Small intestine (tissue), 7 donors: ENCODE data around the gene FRMD4A. TPM values are rescaled to one million over a fixed set of nuclear protein-coding genes. Genes with fewer than 3 reads are reported as not detected.
"Not testable (repeated sequence)": the region's sequence is repeated elsewhere in the genome, so short reads cannot be mapped to it uniquely, and the experiment has no call there.

Experiments
- DNase-seq, 2 donors: peaks; one replicate each; pipeline versions ENCODE4 v3.0.0 to v3.0.0-alpha.2; 2013
- FAIRE-seq: peaks from 2 replicates; lab custom pipeline; 2012; peaks lifted over from hg19 to GRCh38; lab: Jason Lieb, UNC
- H3K27ac ChIP-seq, 3 donors: one replicate each; pipeline ENCODE4 v1.5.1; 2013; ENCODE audit warnings: low read length in 2 of 3, mild to moderate bottlenecking in 2 of 3, control low read depth in 1 of 3, inconsistent platforms in 1 of 3, low read depth in 1 of 3, moderate library complexity in 1 of 3
- H3K27me3 ChIP-seq, 3 donors: one replicate each; pipeline ENCODE4 v1.6.1; 2013; ENCODE audit warnings: low read length in 3 of 3, inconsistent platforms in 1 of 3; ENCODE audit not compliant: control insufficient read depth in 3 of 3, insufficient read depth in 3 of 3
- H3K36me3 ChIP-seq, 3 donors: one replicate each; pipeline ENCODE4 v1.6.1; 2013; ENCODE audit warnings: low read length in 3 of 3, inconsistent platforms in 1 of 3, low read depth in 1 of 3, mild to moderate bottlenecking in 1 of 3, moderate library complexity in 1 of 3; ENCODE audit not compliant: control insufficient read depth in 3 of 3, insufficient read depth in 2 of 3
- H3K4me1 ChIP-seq, 3 donors: one replicate each; pipeline ENCODE4 v1.6.1; 2013; ENCODE audit warnings: low read length in 2 of 3, inconsistent platforms in 1 of 3, low read depth in 1 of 3, mild to moderate bottlenecking in 1 of 3, moderate library complexity in 1 of 3; ENCODE audit not compliant: control insufficient read depth in 3 of 3, insufficient read depth in 2 of 3
- H3K4me3 ChIP-seq, 3 donors: one replicate each; pipeline ENCODE4 v1.5.1; 2013; ENCODE audit warnings: low read length in 3 of 3, control low read depth in 1 of 3, inconsistent platforms in 1 of 3, low read depth in 1 of 3, mild to moderate bottlenecking in 1 of 3, moderate library complexity in 1 of 3
- H3K9me3 ChIP-seq, 2 donors: one replicate each; pipeline ENCODE4 v1.6.1; 2013; ENCODE audit warnings: low read depth in 1 of 2, low read length in 1 of 2; ENCODE audit not compliant: control insufficient read depth in 2 of 2, insufficient read depth in 1 of 2
- WGBS, 3 donors: extraction: QIAGEN DNeasy Blood & Tissue Kit; methylation state at CpG; one replicate each; pipeline ENCODE4 v1.1.7; 2013; 5-methylcytosine and 5-hydroxymethylcytosine counted together
- polyA plus RNA-seq, 4 donors: library from polyadenylated mRNA; stranded (reverse) in 3 of 4; unstranded in 1 of 4; fragments of 200-250 nt in 3 of 4; fragments of 120-200 nt in 1 of 4; gene quantifications; one replicate each; pipeline versions ENCODE4 v1.2.1 to v1.2.3, GENCODE V29; 2013
- donor health status: healthy with polysubstance abuse.
- donor health status: control.
- donor health status: control.
- donor health status: Bipolar disorder and iron deficiency.
- donor health status: healthy.

Gene FRMD4A
- polyA plus RNA-seq, 4 donors = 0.45 to 16.9 (median 6.2) TPM

GRCh38 chr10:13770760-13771493, 559.8 kb downstream of the FRMD4A start:
- Histone ChIP-seq H3K27me3 (no peaks in the 10 kb centered on the region), H3K36me3 (peaks cover 0 to 3% (median 0%) of the 10 kb centered on the region in 3 donors), H3K9me3 (peaks cover 0 to 3% of the 10 kb centered on the region in 2 donors), H3K4me1 (peaks cover 0 to 6% (median 0%) of the 10 kb centered on the region in 3 donors), H3K4me3 (no peak overlapping the region), H3K27ac (no peak overlapping the region)
- no peak for FAIRE-seq
- 92 to 95% (median 94%) methylated on average over 4 of the region's 4 CpGs for WGBS, 3 donors
- DNase-seq = no peak

GRCh38 chr10:13769946-13770345, 560.8 kb downstream of the FRMD4A start:
- peaks cover 0 to 3% (median 0%) of the 10 kb centered on the region in 3 donors for H3K36me3 ChIP-seq
- DNase-seq (no peak), FAIRE-seq (no peak)
- H3K4me1 ChIP-seq = peaks cover 0 to 6% (median 2%) of the 10 kb centered on the region in 3 donors
- H3K9me3 ChIP-seq = no peaks in the 10 kb centered on the region
- no peak overlapping the region for H3K4me3 ChIP-seq
- H3K27me3 ChIP-seq = no peaks in the 10 kb centered on the region
- H3K27ac ChIP-seq = no peak overlapping the region
- 85 to 91% (median 87%) methylated on average over 10 of the region's 10 CpGs for whole genome bisulfite sequencing, 3 donors

GRCh38 chr10:13767676-13768178, 563.0 kb downstream of the FRMD4A start:
- DNase-seq (peak in 1 of 2 donors; percentile 23), FAIRE-seq (no peak)
- Histone ChIP-seq H3K27me3 (no peaks in the 10 kb centered on the region), H3K4me3 (no peak overlapping the region), H3K9me3 (no peaks in the 10 kb centered on the region), H3K36me3 (peaks cover 0 to 3% (median 0%) of the 10 kb centered on the region in 3 donors), H3K27ac (no peak overlapping the region), H3K4me1 (peaks cover 0 to 6% (median 2%) of the 10 kb centered on the region in 3 donors)
- 58 to 72% (median 66%) methylated on average over 13 of the region's 13 CpGs for WGBS, 3 donors

GRCh38 chr10:13767148-13767547, 563.6 kb downstream of the FRMD4A start:
- not testable (repeated sequence) for H3K36me3 ChIP-seq, H3K27ac ChIP-seq, H3K4me3 ChIP-seq, H3K4me1 ChIP-seq, DNase-seq, FAIRE-seq, H3K27me3 ChIP-seq, H3K9me3 ChIP-seq
- 95 to 99% (median 98%) methylated on average over 5 of the region's 5 CpGs for WGBS, 3 donors

- no peak for FAIRE-seq
- peak overlapping the region in 2 of 3 donors; percentile 6 to 29 for H3K4me3 ChIP-seq
- no peaks in the 10 kb centered on the region for H3K9me3 ChIP-seq
- H3K27me3 ChIP-seq = no peaks in the 10 kb centered on the region
- 18 to 56% (median 39%) methylated on average over 19 of the region's 19 CpGs for WGBS, 3 donors
- peak overlapping the region in 1 of 3 donors; percentile 17 for H3K27ac ChIP-seq
- peak; percentile 39 to 74 for DNase-seq
- peaks cover 0 to 3% (median 0%) of the 10 kb centered on the region in 3 donors for H3K36me3 ChIP-seq
- peaks cover 0 to 6% (median 2%) of the 10 kb centered on the region in 3 donors for H3K4me1 ChIP-seq
Measured at GRCh38 chr10:13765641-13766341, 564.9 kb downstream of the FRMD4A start.

GRCh38 chr10:13761490-13762091, 569.1 kb downstream of the FRMD4A start:
- H3K36me3 ChIP-seq = no peaks in the 10 kb centered on the region
- 87 to 93% (median 89%) methylated on average over 2 of the region's 2 CpGs for WGBS, 3 donors
- H3K27me3 ChIP-seq = no peaks in the 10 kb centered on the region
- no peaks in the 10 kb centered on the region for H3K9me3 ChIP-seq
- H3K27ac ChIP-seq = no peak overlapping the region
- peaks cover 0 to 6% (median 2%) of the 10 kb centered on the region in 3 donors for H3K4me1 ChIP-seq
- no peak overlapping the region for H3K4me3 ChIP-seq
- FAIRE-seq (no peak), DNase-seq (no peak)

- no peaks in the 10 kb centered on the region for H3K36me3 ChIP-seq
- DNase-seq (no peak), FAIRE-seq (no peak)
- H3K27ac ChIP-seq = no peak overlapping the region
- 85 to 95% (median 90%) methylated on average over 6 of the region's 6 CpGs for WGBS, 3 donors
- no peaks in the 10 kb centered on the region for H3K9me3 ChIP-seq
- no peaks in the 10 kb centered on the region for H3K4me1 ChIP-seq
- H3K27me3 ChIP-seq = no peaks in the 10 kb centered on the region
- no peak overlapping the region for H3K4me3 ChIP-seq
Measured at GRCh38 chr10:13759168-13759567, 571.6 kb downstream of the FRMD4A start.

GRCh38 chr10:13758756-13759155, 572.0 kb downstream of the FRMD4A start:
- DNase-seq (no peak), FAIRE-seq (no peak)
- H3K36me3 ChIP-seq = no peaks in the 10 kb centered on the region
- no peak overlapping the region for H3K27ac ChIP-seq
- no peak overlapping the region for H3K4me3 ChIP-seq
- 80 to 88% (median 84%) methylated on average over 5 of the region's 5 CpGs for WGBS, 3 donors
- no peaks in the 10 kb centered on the region for H3K4me1 ChIP-seq
- H3K27me3 ChIP-seq = no peaks in the 10 kb centered on the region
- no peaks in the 10 kb centered on the region for H3K9me3 ChIP-seq
